Measurements from ENCODE around the gene PDHA1. TPM values are rescaled to one million over a fixed set of nuclear protein-coding genes. Genes with fewer than 3 reads are reported as not detected.

Gene PDHA1
- total RNA-seq, 1 experiment from 2014 or later = 275 TPM

- no peaks in the 10 kb centered on the region for H3K4me1 Mint-ChIP-seq (ENCODE audit: low read depth, unreplicated experiment)
- H3K27me3 Mint-ChIP-seq (ENCODE audit: insufficient read depth, unreplicated experiment) = no peaks in the 10 kb centered on the region
- no peaks in the 10 kb centered on the region; the same call in none of the 2 replicates for H3K36me3 ChIP-seq (ENCODE audit: control insufficient read depth, insufficient read depth, low read length)
- H3K4me3 ChIP-seq (ENCODE audit: low read depth, low read length) = no peak overlapping the region
- ChIA-PET CTCF (no interaction called here), POLR2A (no interaction called here)
- H3K36me3 Mint-ChIP-seq (ENCODE audit: insufficient read depth, unreplicated experiment) = peaks cover 23% of the 10 kb centered on the region
- no peak for TF ChIP-seq CTCF (IDR thresholded peaks at IDR 0.05; ENCODE audit: insufficient read depth in 1 of 2, low read depth in 1 of 2, low read length in 1 of 2, severe bottlenecking in 1 of 2, unreplicated experiment in 1 of 2)
- H3K9me3 ChIP-seq = no peaks in the 10 kb centered on the region
- no peaks in the 10 kb centered on the region for H3K9me3 Mint-ChIP-seq (ENCODE audit: unreplicated experiment)
- no TSS peak for BruUV-seq (replicated peaks)
- no peak overlapping the region for H3K27ac Mint-ChIP-seq (ENCODE audit: unreplicated experiment)
- H3K4me1 ChIP-seq = no peaks in the 10 kb centered on the region
- no peak overlapping the region for H3K4me3 Mint-ChIP-seq (ENCODE audit: unreplicated experiment)
- DNase-seq = no peak
- intact Hi-C loops (cut with micrococcal nuclease; ENCODE audit: unreplicated experiment) = no loop called here
- H3K27me3 ChIP-seq (replicated peaks; ENCODE audit: control insufficient read depth, insufficient read depth, low read length) = no peaks in the 10 kb centered on the region
Measured at GRCh38 chrX:19354625-19355024, 10.9 kb downstream of the PDHA1 start.

DNA sequence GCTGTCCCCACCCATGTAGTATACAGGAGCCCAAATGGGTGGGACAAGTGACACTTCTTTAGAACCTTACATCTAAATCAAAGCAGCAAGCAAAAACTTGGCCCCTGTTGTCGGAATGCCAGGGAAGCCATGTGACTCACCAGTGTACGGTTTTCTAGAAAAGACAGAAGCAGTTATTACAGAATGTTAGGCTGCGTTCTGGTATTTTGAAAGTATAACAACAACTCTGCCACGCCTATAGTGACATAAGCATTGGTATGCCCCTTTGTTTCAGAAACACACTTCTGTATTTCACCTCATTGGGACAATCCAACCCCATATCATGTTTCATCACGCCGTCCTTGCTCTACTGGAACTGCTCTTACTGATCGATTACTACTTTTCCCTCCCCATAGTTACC, 14.8 kb downstream of the PDHA1 start:
- H3K9me3 ChIP-seq = no peaks in the 10 kb centered on the region
- Mint-ChIP-seq H3K27me3 (ENCODE audit: insufficient read depth, unreplicated experiment) (no peaks in the 10 kb centered on the region), H3K4me1 (ENCODE audit: low read depth, unreplicated experiment) (no peaks in the 10 kb centered on the region), H3K9me3 (ENCODE audit: unreplicated experiment) (no peaks in the 10 kb centered on the region), H3K4me3 (ENCODE audit: unreplicated experiment) (no peak overlapping the region), H3K27ac (ENCODE audit: unreplicated experiment) (no peak overlapping the region), H3K36me3 (ENCODE audit: insufficient read depth, unreplicated experiment) (peaks cover 16% of the 10 kb centered on the region)
- no TSS peak for BruUV-seq (replicated peaks)
- intact Hi-C loops (cut with micrococcal nuclease; ENCODE audit: unreplicated experiment) = no loop called here
- ChIA-PET POLR2A (no interaction called here), CTCF (no interaction called here)
- H3K4me3 ChIP-seq (ENCODE audit: low read depth, low read length) = no peak overlapping the region
- TF ChIP-seq CTCF (IDR thresholded peaks at IDR 0.05; ENCODE audit: insufficient read depth in 1 of 2, low read depth in 1 of 2, low read length in 1 of 2, severe bottlenecking in 1 of 2, unreplicated experiment in 1 of 2) = no peak
- DNase-seq = no peak
- H3K27me3 ChIP-seq (replicated peaks; ENCODE audit: control insufficient read depth, insufficient read depth, low read length) = no peaks in the 10 kb centered on the region
- no peaks in the 10 kb centered on the region; the same call in 1 of the 2 replicates for H3K36me3 ChIP-seq (ENCODE audit: control insufficient read depth, insufficient read depth, low read length)
- no peaks in the 10 kb centered on the region for H3K4me1 ChIP-seq

GRCh38 chrX:19360903-19361302, 17.2 kb downstream of the PDHA1 start:
- Mint-ChIP-seq H3K4me1 (ENCODE audit: low read depth, unreplicated experiment) (no peaks in the 10 kb centered on the region), H3K4me3 (ENCODE audit: unreplicated experiment) (no peak overlapping the region), H3K27me3 (ENCODE audit: insufficient read depth, unreplicated experiment) (no peaks in the 10 kb centered on the region), H3K36me3 (ENCODE audit: insufficient read depth, unreplicated experiment) (peaks cover 16% of the 10 kb centered on the region), H3K27ac (ENCODE audit: unreplicated experiment) (no peak overlapping the region), H3K9me3 (ENCODE audit: unreplicated experiment) (no peaks in the 10 kb centered on the region)
- DNase-seq = no peak
- Histone ChIP-seq H3K4me3 (ENCODE audit: low read depth, low read length) (no peak overlapping the region), H3K9me3 (no peaks in the 10 kb centered on the region), H3K4me1 (no peaks in the 10 kb centered on the region), H3K27me3 (replicated peaks; ENCODE audit: control insufficient read depth, insufficient read depth, low read length) (no peaks in the 10 kb centered on the region), H3K36me3 (ENCODE audit: control insufficient read depth, insufficient read depth, low read length) (no peaks in the 10 kb centered on the region)
- TF ChIP-seq CTCF (IDR thresholded peaks at IDR 0.05; ENCODE audit: insufficient read depth in 1 of 2, low read depth in 1 of 2, low read length in 1 of 2, severe bottlenecking in 1 of 2, unreplicated experiment in 1 of 2) = no peak
- no TSS peak for BruUV-seq (replicated peaks)
- ChIA-PET CTCF (no interaction called here), POLR2A (no interaction called here)
- intact Hi-C loops (cut with micrococcal nuclease; ENCODE audit: unreplicated experiment) = no loop called here
